Body of pancreas (tissue), 4 donors: ENCODE measurements around the gene ANXA6. TPM values are rescaled to one million over a fixed set of nuclear protein-coding genes. Genes with fewer than 3 reads are reported as not detected.

Source experiments
- ATAC-seq: fragments of 150-250 bp; one replicate; pipeline ENCODE4 v1.9.1; 2016
- DNase-seq, 4 donors: peaks; one replicate each; pipeline ENCODE4 v3.0.0-alpha.2; 2019
- H3K27ac ChIP-seq, 4 donors: fragments of 200-600 bp; sonication (generic); 1 replicate in 3 of 4; 2 replicates in 1 of 4; pipeline versions ENCODE4 v1.5.1 to v1.6.1; 2016 to 2019; ENCODE audit warnings: mild to moderate bottlenecking in 1 of 4, mixed read lengths in 1 of 4, moderate library complexity in 1 of 4
- H3K27me3 ChIP-seq, 2 donors: fragments of 200-600 bp; sonication (generic); one replicate each; pipeline ENCODE4 v1.6.0; 2016; ENCODE audit warnings: mild to moderate bottlenecking in 1 of 2
- H3K36me3 ChIP-seq, 2 donors: fragments of 200-600 bp; sonication (generic); replicated peaks in 1 of 2; 2 replicates each; pipeline ENCODE4 v1.5.1; 2016; ENCODE audit warnings: low read depth in 2 of 2; ENCODE audit not compliant: insufficient read depth in 1 of 2
- H3K4me1 ChIP-seq: fragments of 200-600 bp; sonication (generic); one replicate; pipeline ENCODE4 v1.6.0; 2016
- H3K4me3 ChIP-seq, 2 donors: fragments of 200-600 bp; sonication (generic); 1 replicate in 1 of 2; 2 replicates in 1 of 2; pipeline ENCODE4 v1.5.1; 2016 to 2019
- H3K9me3 ChIP-seq, 3 donors: fragments of 200-600 bp; sonication (generic); 1 replicate in 2 of 3; 2 replicates in 1 of 3; pipeline ENCODE4 v1.5.1; 2016
- POLR2A ChIP-seq, 3 donors: fragments of 450-650 bp; IDR thresholded peaks; one replicate each; pipeline ENCODE4 v1.6.1; 2016; ENCODE audit warnings: antibody characterized with exemption in 3 of 3, mild to moderate bottlenecking in 2 of 3
- WGBS, 2 donors: methylation state at CpG; one replicate each; pipeline ENCODE4 v1.1.5; 2017; 5-methylcytosine and 5-hydroxymethylcytosine counted together
- intact Hi-C: fragments of 100-400 bp; cut with DNase I; formaldehyde crosslinking; loops from one replicate; pipeline ENCODE4 v1.15.1; 2023
- total RNA-seq, 2 donors: library from RNA; depleted of rRNA; stranded (reverse); fragments of >200 nt; gene quantifications; one replicate each; pipeline ENCODE4 v1.1.0, GENCODE V29; 2016
- TF ChIP-seq, protein P1 (sequence below), 7 experiments: fragments of 450-650 bp in 4 of 7; fragments of 200-600 bp in 3 of 7; sonication (generic) in 3 of 7; IDR thresholded peaks; one replicate each; pipeline ENCODE4 v1.5.1; 2016 to 2019; ENCODE audit warnings: antibody characterized with exemption in 7 of 7

The ANXA6 gene
- total RNA-seq, 2 donors from 2014 or later = 60.3 to 60.4 TPM

DNA sequence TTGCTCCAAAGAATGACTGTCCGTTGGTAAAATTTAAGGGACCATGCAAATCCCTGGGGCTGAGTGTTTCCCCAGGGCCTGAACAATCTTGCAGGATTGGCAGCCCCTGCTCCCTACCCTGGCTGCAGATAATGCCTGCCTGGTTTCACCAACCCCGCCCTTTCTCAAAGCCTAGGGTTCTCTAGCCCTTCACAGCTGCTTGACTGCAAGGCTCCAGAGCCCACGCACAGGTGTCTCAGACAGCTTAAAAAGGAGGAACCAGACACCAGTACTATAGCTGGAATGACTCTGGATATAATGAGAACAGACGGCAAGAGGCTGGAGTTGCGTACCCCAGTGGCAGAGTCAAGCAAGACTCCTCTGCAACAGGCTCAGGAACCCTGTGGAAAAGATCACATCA is 51.5 kb downstream of the ANXA6 start:
- ATAC-seq = no peak
- peak overlapping the region in 2 of 4 donors; percentile 79 to 86 for H3K27ac ChIP-seq
- intact Hi-C loops = loop anchor here (5.0 kb wide), 1 partner anchor 34 kb away; no protein-coding TSS in a partner anchor
- peaks cover 73% of the 10 kb centered on the region for H3K4me1 ChIP-seq
- WGBS, 2 donors = 89 to 91% methylated on average over 4 to 5 of the region's 5 CpGs
- H3K9me3 ChIP-seq = no peaks in the 10 kb centered on the region
- H3K36me3 ChIP-seq = no peaks in the 10 kb centered on the region
- no peak for DNase-seq
- no peaks in the 10 kb centered on the region for H3K27me3 ChIP-seq
- H3K4me3 ChIP-seq = no peak overlapping the region
- TF ChIP-seq POLR2A (IDR thresholded peaks at IDR 0.05) = no peak
- TF ChIP-seq, protein P1, sequence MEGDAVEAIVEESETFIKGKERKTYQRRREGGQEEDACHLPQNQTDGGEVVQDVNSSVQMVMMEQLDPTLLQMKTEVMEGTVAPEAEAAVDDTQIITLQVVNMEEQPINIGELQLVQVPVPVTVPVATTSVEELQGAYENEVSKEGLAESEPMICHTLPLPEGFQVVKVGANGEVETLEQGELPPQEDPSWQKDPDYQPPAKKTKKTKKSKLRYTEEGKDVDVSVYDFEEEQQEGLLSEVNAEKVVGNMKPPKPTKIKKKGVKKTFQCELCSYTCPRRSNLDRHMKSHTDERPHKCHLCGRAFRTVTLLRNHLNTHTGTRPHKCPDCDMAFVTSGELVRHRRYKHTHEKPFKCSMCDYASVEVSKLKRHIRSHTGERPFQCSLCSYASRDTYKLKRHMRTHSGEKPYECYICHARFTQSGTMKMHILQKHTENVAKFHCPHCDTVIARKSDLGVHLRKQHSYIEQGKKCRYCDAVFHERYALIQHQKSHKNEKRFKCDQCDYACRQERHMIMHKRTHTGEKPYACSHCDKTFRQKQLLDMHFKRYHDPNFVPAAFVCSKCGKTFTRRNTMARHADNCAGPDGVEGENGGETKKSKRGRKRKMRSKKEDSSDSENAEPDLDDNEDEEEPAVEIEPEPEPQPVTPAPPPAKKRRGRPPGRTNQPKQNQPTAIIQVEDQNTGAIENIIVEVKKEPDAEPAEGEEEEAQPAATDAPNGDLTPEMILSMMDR (IDR thresholded peaks at IDR 0.05) = no peak

DNA sequence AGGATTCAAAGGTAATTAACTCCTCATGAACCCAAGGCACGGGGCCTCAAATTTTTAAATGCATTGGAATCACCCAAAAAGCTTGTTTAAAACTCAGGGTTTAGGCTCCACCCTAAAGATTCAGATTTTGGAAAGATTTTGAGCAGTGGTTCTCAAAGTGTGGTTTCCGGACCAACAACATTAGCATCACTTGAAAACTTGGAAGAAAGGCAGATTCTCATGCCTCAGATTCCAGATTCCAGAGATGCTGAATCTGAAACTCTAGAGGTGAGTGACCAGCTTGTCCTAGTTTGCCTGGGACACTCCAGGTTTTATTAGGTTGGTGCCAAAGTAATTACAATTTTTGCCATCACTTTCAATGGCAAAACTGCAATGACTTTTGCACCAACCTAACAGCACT is 52.0 kb downstream of the ANXA6 start:
- H3K4me3 ChIP-seq = no peak overlapping the region
- no peaks in the 10 kb centered on the region for H3K36me3 ChIP-seq
- 90 to 92% methylated on average over 2 of the region's 2 CpGs for WGBS, 2 donors
- no peaks in the 10 kb centered on the region for H3K27me3 ChIP-seq
- H3K27ac ChIP-seq = no peak overlapping the region
- no peak for ATAC-seq
- intact Hi-C loops = loop anchor here (5.0 kb wide), 1 partner anchor 33 kb away; no protein-coding TSS in a partner anchor
- H3K4me1 ChIP-seq = peaks cover 78% of the 10 kb centered on the region
- no peak for DNase-seq
- H3K9me3 ChIP-seq = no peaks in the 10 kb centered on the region
- TF ChIP-seq, protein P1 (IDR thresholded peaks at IDR 0.05) = no peak
- TF ChIP-seq POLR2A (IDR thresholded peaks at IDR 0.05) = no peak

DNA sequence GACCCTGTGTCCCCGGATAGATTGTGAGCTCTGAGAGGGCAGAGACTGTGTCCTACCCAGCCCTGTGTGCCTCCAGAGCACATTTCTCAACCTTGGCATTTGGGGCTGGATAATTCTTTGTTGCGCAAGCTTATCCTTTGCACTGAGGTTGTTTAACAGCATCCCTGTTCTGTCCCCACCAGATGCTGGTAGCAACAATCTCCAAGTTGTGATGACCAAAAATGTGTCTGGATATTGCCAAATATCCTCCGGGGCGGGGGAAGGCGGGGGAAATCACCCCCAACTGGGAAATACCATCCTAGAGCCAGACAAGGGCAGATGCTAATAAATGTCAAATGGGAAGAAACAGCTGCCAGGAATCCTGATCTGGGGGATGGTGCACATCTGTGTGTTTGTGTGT is 52.8 kb downstream of the ANXA6 start:
- DNase-seq = peak in 1 of 4 donors; percentile 41
- peaks cover 86% of the 10 kb centered on the region for H3K4me1 ChIP-seq
- H3K27ac ChIP-seq = peak overlapping the region in 1 of 4 donors; percentile 2
- H3K27me3 ChIP-seq = no peaks in the 10 kb centered on the region
- no peaks in the 10 kb centered on the region for H3K9me3 ChIP-seq
- H3K4me3 ChIP-seq = no peak overlapping the region
- WGBS, 2 donors = 74 to 84% methylated on average over 4 to 5 of the region's 5 CpGs
- TF ChIP-seq, protein P1 (IDR thresholded peaks at IDR 0.05) = no peak
- TF ChIP-seq POLR2A (IDR thresholded peaks at IDR 0.05) = no peak
- no peaks in the 10 kb centered on the region for H3K36me3 ChIP-seq
- intact Hi-C loops = loop anchor here (5.0 kb wide), 1 partner anchor 32 kb away; no protein-coding TSS in a partner anchor
- no peak for ATAC-seq

DNA sequence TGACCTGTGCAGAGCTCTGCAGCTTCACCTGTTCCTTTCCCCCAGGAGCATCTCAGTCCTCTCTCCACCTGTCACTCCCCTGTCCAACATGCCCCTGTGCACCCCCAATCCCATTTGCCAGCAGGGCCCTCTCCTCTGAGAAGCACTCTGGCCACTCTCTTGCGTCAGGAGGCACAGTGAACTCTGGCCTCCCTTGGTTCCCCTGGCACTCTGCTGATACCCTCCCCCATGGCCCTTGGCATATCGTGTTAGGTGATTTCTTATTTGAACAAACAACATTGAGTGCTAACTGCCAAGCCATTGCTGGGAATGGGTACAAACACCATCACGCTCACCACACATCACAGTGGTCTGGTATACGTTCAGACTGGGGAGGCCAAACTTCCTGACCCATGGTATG is 55.8 kb downstream of the ANXA6 start:
- intact Hi-C loops = no loop called here
- Histone ChIP-seq H3K4me3 (no peak overlapping the region), H3K27me3 (no peaks in the 10 kb centered on the region), H3K4me1 (peaks cover 76% of the 10 kb centered on the region), H3K27ac (peak overlapping the region; percentile 87 to 89 (median 88)), H3K36me3 (no peaks in the 10 kb centered on the region), H3K9me3 (no peaks in the 10 kb centered on the region)
- 24 to 37% methylated on average over 4 of the region's 4 CpGs for WGBS, 2 donors
- DNase-seq (peak; percentile 80 to 89 (median 86)), ATAC-seq (peak; percentile 86)
- TF ChIP-seq, protein P1 (IDR thresholded peaks at IDR 0.05) = no peak
- TF ChIP-seq POLR2A (IDR thresholded peaks at IDR 0.05) = peak in 1 of 3 donors; percentile 4

DNA sequence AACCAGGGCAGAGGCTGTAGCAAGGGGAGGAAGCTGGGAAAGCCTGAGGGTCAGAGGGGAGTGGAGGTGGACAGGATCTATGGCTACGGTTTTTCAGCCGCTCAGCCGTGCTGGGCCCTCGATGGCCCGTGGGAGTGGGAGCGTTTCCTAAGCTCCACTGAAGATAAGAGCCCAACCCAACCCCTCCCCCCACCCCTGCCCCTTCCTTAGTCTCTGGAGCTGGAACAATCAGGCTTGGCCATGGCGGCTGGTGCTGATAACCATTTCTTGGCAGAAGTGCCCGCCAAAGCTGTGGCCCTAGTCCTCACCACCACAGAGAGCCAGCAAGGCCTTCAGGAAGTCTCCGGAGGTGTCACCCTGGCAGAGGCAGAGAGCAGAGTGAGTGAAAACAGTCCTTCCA is 56.4 kb downstream of the ANXA6 start:
- ATAC-seq = peak; percentile 76

More for the DNA sequence above, 56.4 kb downstream of the ANXA6 start:
- Histone ChIP-seq H3K36me3 (no peaks in the 10 kb centered on the region), H3K27me3 (no peaks in the 10 kb centered on the region), H3K27ac (peak overlapping the region; percentile 87 to 89 (median 88)), H3K9me3 (no peaks in the 10 kb centered on the region), H3K4me3 (no peak overlapping the region), H3K4me1 (peaks cover 76% of the 10 kb centered on the region)
- DNase-seq = peak; percentile 75 to 86 (median 82)
- 38 to 47% methylated on average over 3 to 9 of the region's 9 CpGs for WGBS, 2 donors
- TF ChIP-seq, protein P1 (IDR thresholded peaks at IDR 0.05) = no peak
- no peak for TF ChIP-seq POLR2A (IDR thresholded peaks at IDR 0.05)
- intact Hi-C loops = no loop called here
